OCI-LY1 (cell line): ENCODE data around the gene TBXAS1.

Experiments
- H2AFZ ChIP-seq: fragments of 200-600 bp; sonication (generic), shearing (Covaris generic); 2 replicates; pipeline ENCODE4 v1.6.0; 2014; ENCODE audit warnings: antibody characterized with exemption, mild to moderate bottlenecking, low read length
- H3F3A ChIP-seq: fragments of 200-600 bp; sonication (generic), shearing (Covaris generic); 2 replicates; pipeline ENCODE4 v1.6.0; 2014; ENCODE audit warnings: mild to moderate bottlenecking, antibody characterized with exemption, low read length, moderate library complexity; ENCODE audit not compliant: insufficient read depth
- H3K27ac ChIP-seq: fragments of 200-600 bp; sonication (generic); 2 replicates; pipeline ENCODE4 v1.5.1; 2014; ENCODE audit warnings: low read length, mixed run types, mild to moderate bottlenecking, low read depth; ENCODE audit not compliant: poor library complexity, severe bottlenecking
- H3K27me3 ChIP-seq: fragments of 200-600 bp; sonication (generic); 2 replicates; pipeline ENCODE4 v1.6.0; 2014; ENCODE audit warnings: antibody characterized with exemption, mild to moderate bottlenecking, low read length, moderate library complexity; ENCODE audit not compliant: insufficient read depth
- H3K36me3 ChIP-seq: fragments of 200-600 bp; sonication (generic); 2 replicates; pipeline ENCODE4 v1.6.1; 2014; ENCODE audit warnings: mild to moderate bottlenecking, antibody characterized with exemption, low read length, moderate library complexity, mixed read lengths; ENCODE audit not compliant: insufficient read depth
- H3K4me1 ChIP-seq: fragments of 200-600 bp; sonication (generic); 2 replicates; pipeline ENCODE4 v1.5.1; 2014; ENCODE audit warnings: mild to moderate bottlenecking, low read length, moderate library complexity; ENCODE audit not compliant: insufficient read depth, severe bottlenecking
- H3K4me2 ChIP-seq: fragments of 200-600 bp; sonication (generic), shearing (Covaris generic); 2 replicates; pipeline ENCODE4 v1.6.1; 2014; ENCODE audit warnings: low read length
- H3K4me3 ChIP-seq: fragments of 200-600 bp; sonication (generic); 2 replicates; pipeline ENCODE4 v1.5.1; 2014; ENCODE audit warnings: low read length, low read depth, mild to moderate bottlenecking, mixed read lengths; ENCODE audit not compliant: poor library complexity, severe bottlenecking
- H3K79me2 ChIP-seq: fragments of 200-600 bp; shearing (Covaris generic); 2 replicates; pipeline ENCODE4 v1.6.1; 2016; ENCODE audit warnings: mixed run types, low read length, mixed read lengths; ENCODE audit not compliant: insufficient read depth
- H3K9ac ChIP-seq: fragments of 200-600 bp; sonication (generic), shearing (Covaris generic); 2 replicates; pipeline ENCODE4 v1.6.1; 2014; ENCODE audit warnings: mild to moderate bottlenecking, low read length, mixed read lengths
- H3K9me2 ChIP-seq: fragments of 200-600 bp; sonication (generic), shearing (Covaris generic); 2 replicates; pipeline ENCODE4 v1.6.1; 2014; ENCODE audit warnings: low read depth, mild to moderate bottlenecking, low read length, mixed read lengths
- H3K9me3 ChIP-seq: fragments of 200-600 bp; shearing (Covaris generic); 2 replicates; pipeline ENCODE4 v1.6.1; 2014; ENCODE audit warnings: low read length, mixed read lengths
- H4K20me1 ChIP-seq: fragments of 200-600 bp; sonication (generic), shearing (Covaris generic); 2 replicates; pipeline ENCODE4 v1.6.0; 2016; ENCODE audit warnings: mild to moderate bottlenecking, low read length; ENCODE audit not compliant: insufficient read depth
- EZH2 ChIP-seq: fragments of 200-600 bp; sonication (generic), shearing (Covaris generic); IDR thresholded peaks from 2 replicates; pipeline ENCODE4 v1.8.0; 2017; ENCODE audit warnings: borderline replicate concordance, mixed run types, mild to moderate bottlenecking, antibody characterized with exemption, low read length, moderate library complexity, mixed read lengths
- TF ChIP-seq, protein P1 (sequence below): fragments of 200-600 bp; sonication (generic), shearing (Covaris generic); IDR thresholded peaks from 2 replicates; pipeline ENCODE4 v1.5.1; 2017; ENCODE audit warnings: mild to moderate bottlenecking, antibody characterized with exemption, low read length, moderate library complexity, mixed read lengths

TBXAS1 gene

DNA sequence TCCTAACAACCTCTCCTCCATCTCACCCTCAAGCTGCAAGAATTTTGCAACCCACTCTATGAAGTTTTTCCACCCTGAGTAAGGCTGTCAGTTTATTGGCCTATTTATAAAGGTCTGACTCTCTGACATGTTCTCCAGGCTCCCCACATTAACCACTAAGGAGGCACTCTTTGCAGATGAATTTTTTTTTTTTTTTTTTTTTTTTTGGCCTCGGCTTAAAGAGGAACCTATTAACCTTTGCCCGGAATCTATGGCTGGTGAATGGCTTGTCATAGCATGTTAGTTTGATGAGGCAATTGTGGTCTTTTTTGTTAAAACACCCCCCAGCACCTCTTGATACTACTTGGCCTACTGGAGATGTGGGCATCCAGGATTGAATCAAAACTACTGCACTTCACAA lies 57.1 kb downstream of the TBXAS1 start:
- H3K9ac ChIP-seq, result no peak overlapping the region

DNA sequence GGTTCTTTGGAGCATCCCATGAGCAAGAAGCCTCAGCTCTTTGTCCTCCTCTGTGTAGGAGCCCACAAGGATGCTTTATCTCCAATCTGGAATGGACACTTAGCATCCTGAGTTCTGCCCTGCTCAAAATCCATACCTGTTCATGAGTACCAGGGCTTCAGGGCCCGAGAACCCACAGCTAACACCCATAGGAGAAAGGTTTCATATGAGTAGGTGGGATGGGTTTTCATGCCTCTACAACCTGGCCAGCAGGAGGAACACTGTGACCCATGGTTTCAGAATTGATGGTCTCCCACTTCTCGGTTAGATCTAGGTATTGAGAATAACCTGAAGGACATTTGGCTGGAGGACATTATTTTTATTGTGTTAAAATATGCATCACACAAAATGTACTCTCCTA lies 57.8 kb downstream of the TBXAS1 start:
- H3K4me2 ChIP-seq, result no peak overlapping the region
- H3K27me3 ChIP-seq, result no peaks in the 10 kb centered on the region; the same call in 1 of the 2 replicates
- H3K4me1 ChIP-seq, result no peaks in the 10 kb centered on the region
- H3K9me2 ChIP-seq, result no peaks in the 10 kb centered on the region
- no peak overlapping the region for H3K27ac ChIP-seq
- H2AFZ ChIP-seq, result no peak overlapping the region
- TF ChIP-seq, protein P1, sequence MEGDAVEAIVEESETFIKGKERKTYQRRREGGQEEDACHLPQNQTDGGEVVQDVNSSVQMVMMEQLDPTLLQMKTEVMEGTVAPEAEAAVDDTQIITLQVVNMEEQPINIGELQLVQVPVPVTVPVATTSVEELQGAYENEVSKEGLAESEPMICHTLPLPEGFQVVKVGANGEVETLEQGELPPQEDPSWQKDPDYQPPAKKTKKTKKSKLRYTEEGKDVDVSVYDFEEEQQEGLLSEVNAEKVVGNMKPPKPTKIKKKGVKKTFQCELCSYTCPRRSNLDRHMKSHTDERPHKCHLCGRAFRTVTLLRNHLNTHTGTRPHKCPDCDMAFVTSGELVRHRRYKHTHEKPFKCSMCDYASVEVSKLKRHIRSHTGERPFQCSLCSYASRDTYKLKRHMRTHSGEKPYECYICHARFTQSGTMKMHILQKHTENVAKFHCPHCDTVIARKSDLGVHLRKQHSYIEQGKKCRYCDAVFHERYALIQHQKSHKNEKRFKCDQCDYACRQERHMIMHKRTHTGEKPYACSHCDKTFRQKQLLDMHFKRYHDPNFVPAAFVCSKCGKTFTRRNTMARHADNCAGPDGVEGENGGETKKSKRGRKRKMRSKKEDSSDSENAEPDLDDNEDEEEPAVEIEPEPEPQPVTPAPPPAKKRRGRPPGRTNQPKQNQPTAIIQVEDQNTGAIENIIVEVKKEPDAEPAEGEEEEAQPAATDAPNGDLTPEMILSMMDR, result no peak
- TF ChIP-seq EZH2, result no peak
- no peak overlapping the region for H3K9ac ChIP-seq
- no peak overlapping the region for H3K4me3 ChIP-seq
- no peaks in the 10 kb centered on the region for H3K36me3 ChIP-seq
- H3F3A ChIP-seq, result no peaks in the 10 kb centered on the region
- no peaks in the 10 kb centered on the region for H3K9me3 ChIP-seq
- H4K20me1 ChIP-seq, result no peaks in the 10 kb centered on the region
- H3K79me2 ChIP-seq, result no peaks in the 10 kb centered on the region

More for the DNA sequence above, 57.1 kb downstream of the TBXAS1 start:
- Histone ChIP-seq H3K9me2 (no peaks in the 10 kb centered on the region), H3K27ac (no peak overlapping the region), H2AFZ (no peak overlapping the region), H3K4me1 (no peaks in the 10 kb centered on the region), H3K36me3 (no peaks in the 10 kb centered on the region), H3K4me3 (no peak overlapping the region), H4K20me1 (no peaks in the 10 kb centered on the region), H3F3A (no peaks in the 10 kb centered on the region), H3K27me3 (no peaks in the 10 kb centered on the region; the same call in 1 of the 2 replicates), H3K4me2 (no peak overlapping the region), H3K9me3 (no peaks in the 10 kb centered on the region), H3K79me2 (no peaks in the 10 kb centered on the region)
- TF ChIP-seq, protein P1, result no peak
- no peak for TF ChIP-seq EZH2

DNA sequence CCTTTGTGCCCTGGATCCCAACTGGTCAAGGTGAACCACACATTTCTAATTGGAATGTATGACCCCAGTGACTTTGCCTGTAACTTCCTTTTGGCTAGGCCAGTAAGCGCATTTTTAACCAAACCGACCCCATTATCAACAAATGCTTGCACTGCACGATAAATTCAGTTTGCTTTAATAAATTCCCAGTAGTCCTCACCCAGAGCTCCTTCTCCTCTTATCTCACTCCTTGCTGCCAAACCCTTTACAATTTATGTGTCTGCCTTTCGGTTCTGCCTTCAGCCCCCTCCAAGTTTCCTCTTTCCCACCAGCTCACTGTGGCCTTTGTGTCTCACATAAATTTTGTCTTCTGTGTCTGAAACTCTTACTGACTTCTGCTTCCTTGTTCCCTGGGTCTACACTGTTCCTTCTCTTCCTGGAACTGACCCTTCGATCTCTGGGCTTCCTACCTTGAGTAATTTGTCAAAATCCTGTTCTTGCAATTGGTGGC lies 59.0 kb downstream of the TBXAS1 start:
- Histone ChIP-seq H3K9ac (no peak overlapping the region), H4K20me1 (no peaks in the 10 kb centered on the region), H3K79me2 (no peaks in the 10 kb centered on the region), H3K27me3 (no peaks in the 10 kb centered on the region; the same call in 1 of the 2 replicates), H3K4me3 (no peak overlapping the region), H3K27ac (no peak overlapping the region), H3K4me2 (no peak overlapping the region), H3K4me1 (no peaks in the 10 kb centered on the region), H3F3A (no peaks in the 10 kb centered on the region), H2AFZ (no peak overlapping the region), H3K36me3 (no peaks in the 10 kb centered on the region), H3K9me3 (no peaks in the 10 kb centered on the region), H3K9me2 (no peaks in the 10 kb centered on the region)
- no peak for TF ChIP-seq EZH2
- TF ChIP-seq, protein P1, result no peak
